Subcutaneous preadipocyte (primary cell): ENCODE measurements around the gene KRTAP21-2. TPM values are rescaled to one million over a fixed set of nuclear protein-coding genes. Genes with fewer than 3 reads are reported as not detected.

Experiments used
- small RNA-seq: library from RNA; depleted of rRNA; stranded (forward); fragments of <200 nt; gene quantifications from one replicate; pipeline ENCODE3, GENCODE V24; 2012
- total RNA-seq: library from RNA; depleted of rRNA; stranded (reverse); fragments of >200 nt; gene quantifications from 2 replicates; pipeline ENCODE4 v1.2.3, GENCODE V29; 2012

The KRTAP21-2 gene
- not detected in 2 replicates for total RNA-seq

GRCh38 chr21:30747159-30747558, at the start of gene KRTAP21-2:
TSS of gene KRTAP21-2 (minus strand) at chr21:30747259. CDS start at chr21:30747202, 57 bp downstream.

DNA sequence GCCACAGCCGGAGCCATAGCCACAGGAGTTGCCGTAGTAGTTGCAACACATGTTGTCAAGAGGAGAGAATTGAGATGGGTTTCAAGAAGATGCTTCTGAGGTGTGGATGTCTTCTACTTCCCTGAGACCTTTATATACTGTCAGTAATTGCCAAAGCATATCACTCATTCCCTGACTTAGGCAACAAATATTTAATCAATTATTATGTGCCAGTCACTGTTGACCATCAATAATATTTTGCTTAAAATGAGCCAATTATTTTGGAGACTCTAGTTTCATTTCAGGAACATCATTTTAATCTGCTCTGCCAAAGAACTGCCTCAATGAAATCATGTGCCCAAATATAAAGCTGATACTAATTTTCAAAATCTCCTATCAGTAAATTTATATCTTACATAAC, 8.3 kb upstream of the KRTAP21-2 start, which contains the start of gene KRTAP21-1:
Gene KRTAP21-1, minus strand, starts transcription at position 101 of the 400 bp plus-strand sequence. Its CDS starts 50 bp downstream, at position 51.

DNA sequence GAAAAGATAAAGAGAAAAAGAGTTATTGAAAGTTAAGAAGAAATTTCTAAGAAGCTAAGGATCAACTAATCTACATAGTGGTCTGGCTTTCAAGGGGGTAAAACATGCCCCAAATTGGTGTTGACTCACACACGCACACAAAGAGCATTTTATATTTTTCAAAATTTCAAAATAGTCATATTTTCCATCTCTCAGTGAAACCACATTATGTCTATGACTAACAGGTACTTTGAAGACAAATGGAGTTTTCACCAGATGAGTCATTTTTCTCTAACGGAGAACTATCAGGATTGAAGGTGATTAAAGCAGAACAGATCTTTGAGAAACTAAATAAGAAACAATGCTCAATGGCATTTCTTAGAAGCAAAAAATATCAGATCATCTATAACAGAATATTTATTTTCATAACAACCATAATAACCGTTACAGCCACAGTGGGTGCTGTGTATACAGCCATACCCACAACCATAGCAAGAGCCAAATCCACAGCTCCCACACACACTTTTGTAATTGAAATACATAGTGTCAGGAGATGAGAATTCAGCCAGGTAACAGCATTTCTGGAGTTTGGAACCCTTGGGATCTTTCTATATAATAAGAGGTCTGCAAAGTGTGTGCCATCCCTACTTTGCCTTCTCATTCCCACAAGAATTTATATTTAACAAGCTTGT, 28.7 kb downstream of the KRTAP21-2 start, which contains the start of gene KRTAP21-3:
Gene KRTAP21-3, minus strand, starts transcription at position 539 of the 671 bp plus-strand sequence. Its CDS starts 18 bp downstream, at position 521.

Small RNA genes within 50 kb of the gene (small RNA-seq; reads per million reads assigned to genes)
- gene AP000244.1, result not detected
- gene KRTAP21-3, result not detected

Other genes starting within 250 kb of the KRTAP21-2 start
- not detected in 2 replicates for gene KRTAP19-5, start 245.1 kb downstream of the KRTAP21-2 start, total RNA-seq
- gene KRTAP19-6, start 205.4 kb downstream of the KRTAP21-2 start, total RNA-seq, result not detected in 2 replicates
- not detected in 2 replicates for gene KRTAP19-7, start 185.9 kb downstream of the KRTAP21-2 start, total RNA-seq
- gene KRTAP22-2, start 156.9 kb downstream of the KRTAP21-2 start, total RNA-seq, result not detected in 2 replicates
- not detected in 2 replicates for gene KRTAP6-3, start 154.8 kb downstream of the KRTAP21-2 start, total RNA-seq
- not detected in 2 replicates for gene KRTAP6-2, start 148.4 kb downstream of the KRTAP21-2 start, total RNA-seq
- gene KRTAP22-1, start 146.2 kb downstream of the KRTAP21-2 start, total RNA-seq, result not detected in 2 replicates
- not detected in 2 replicates for gene KRTAP6-1, start 133.3 kb downstream of the KRTAP21-2 start, total RNA-seq
- not detected in 2 replicates for gene KRTAP20-1, start 130.8 kb downstream of the KRTAP21-2 start, total RNA-seq
- not detected in 2 replicates for gene KRTAP20-4, start 126.6 kb downstream of the KRTAP21-2 start, total RNA-seq
- gene KRTAP20-2, start 112.1 kb downstream of the KRTAP21-2 start, total RNA-seq, result not detected in 2 replicates
- not detected in 2 replicates for gene KRTAP20-3, start 104.4 kb downstream of the KRTAP21-2 start, total RNA-seq
- gene KRTAP21-3, start 28.5 kb downstream of the KRTAP21-2 start, total RNA-seq, result not detected in 2 replicates
- not detected in 2 replicates for gene KRTAP21-1, start 8.2 kb upstream of the KRTAP21-2 start, total RNA-seq
- not detected in 2 replicates for gene KRTAP8-1, start 66.0 kb upstream of the KRTAP21-2 start, total RNA-seq
- gene KRTAP7-1, start 82.5 kb upstream of the KRTAP21-2 start, total RNA-seq, result not detected in 2 replicates
- gene KRTAP11-1, start 134.3 kb upstream of the KRTAP21-2 start, total RNA-seq, result 0.73 TPM in 1 of 2 replicates, not detected in the other